Upper lobe of left lung (tissue), 6 donors: ENCODE data around the gene DSC2. TPM values are rescaled to one million over a fixed set of nuclear protein-coding genes. Genes with fewer than 3 reads are reported as not detected.

Source experiments
- ATAC-seq, 2 donors: fragments of 200-7000 bp; cut with Tn5 transposase; one replicate each; pipeline ENCODE4 v1.9.1; 2022; ENCODE audit warnings: mild to moderate bottlenecking in 2 of 2, moderate library complexity in 2 of 2; ENCODE audit not compliant: low FRiP score in 2 of 2
- DNase-seq, 2 donors: peaks; one replicate each; pipeline ENCODE4 v3.0.0-alpha.2; 2019 to 2020
- H3K27ac ChIP-seq, 4 donors: fragments of 200-600 bp; sonication (generic); one replicate each; pipeline ENCODE4 v1.5.1; 2016 to 2019
- H3K27me3 ChIP-seq, 4 donors: fragments of 200-600 bp; sonication (generic); one replicate each; pipeline ENCODE4 v1.5.1; 2017 to 2019
- H3K36me3 ChIP-seq, 4 donors: fragments of 200-600 bp; sonication (generic); one replicate each; pipeline ENCODE4 v1.5.1; 2016 to 2019
- H3K4me1 ChIP-seq, 4 donors: fragments of 200-600 bp; sonication (generic); one replicate each; pipeline ENCODE4 v1.5.1; 2018 to 2019
- H3K4me3 ChIP-seq, 4 donors: fragments of 200-600 bp; sonication (generic); one replicate each; pipeline ENCODE4 v1.5.1; 2017 to 2019; ENCODE audit warnings: mild to moderate bottlenecking in 2 of 4, moderate library complexity in 1 of 4
- H3K9me3 ChIP-seq, 4 donors: fragments of 200-600 bp; sonication (generic); one replicate each; pipeline ENCODE4 v1.5.1; 2018 to 2019
- CTCF ChIP-seq, 6 experiments: fragments of 450-650 bp in 4 of 6; fragments of 200-600 bp in 2 of 6; sonication (generic) in 2 of 6; IDR thresholded peaks; one replicate each; pipeline ENCODE4 v1.5.1; 2016 to 2019; ENCODE audit warnings: antibody characterized with exemption in 6 of 6
- EP300 ChIP-seq, 4 donors: sonication (generic); formaldehyde crosslinking; IDR thresholded peaks; one replicate each; pipeline ENCODE4 v1.5.1; 2017; ENCODE audit warnings: antibody characterized with exemption in 4 of 4, control low read depth in 2 of 4
- POLR2A ChIP-seq, 4 donors: fragments of 450-650 bp; IDR thresholded peaks; one replicate each; pipeline ENCODE4 v1.5.1; 2016 to 2017; ENCODE audit warnings: antibody characterized with exemption in 4 of 4, mild to moderate bottlenecking in 2 of 4
- POLR2AphosphoS5 ChIP-seq, 2 donors: sonication (generic); formaldehyde crosslinking; IDR thresholded peaks; one replicate each; pipeline ENCODE4 v1.5.1; 2017; ENCODE audit warnings: antibody characterized with exemption in 2 of 2
- WGBS, 2 donors: methylation state at CpG; one replicate each; pipeline ENCODE4 v1.1.5; 2017 to 2018; 5-methylcytosine and 5-hydroxymethylcytosine counted together
- total RNA-seq, 6 donors: library from RNA; depleted of rRNA in 4 of 6; stranded (reverse); fragments of >200 nt in 4 of 6; gene quantifications; one replicate each; pipeline versions ENCODE4 v1.1.0 to v1.2.1, GENCODE V29; 2016 to 2021
- donor health status: DM: no; HTN: no; CAD: no; lungs with moderate emphysema.
- donor health status: DM: no; HTN: yes; CAD: no; lungs with severe emphysema.

Gene DSC2
- total RNA-seq, 6 donors from 2014 or later: 2.1 to 19.5 (median 13.2) TPM

- H3K4me1 ChIP-seq: no peaks in the 10 kb centered on the region
- TF ChIP-seq CTCF (IDR thresholded peaks at IDR 0.05) (no peak), POLR2A (IDR thresholded peaks at IDR 0.05) (no peak), POLR2AphosphoS5 (IDR thresholded peaks at IDR 0.05) (no peak), EP300 (IDR thresholded peaks at IDR 0.05) (no peak)
- H3K27me3 ChIP-seq: no peaks in the 10 kb centered on the region
- no peak overlapping the region for H3K4me3 ChIP-seq
- no peak for DNase-seq
- 70 to 73% methylated on average over 2 of the region's 2 CpGs for WGBS, 2 donors
- ATAC-seq: no peak
- H3K36me3 ChIP-seq: no peaks in the 10 kb centered on the region
- no peaks in the 10 kb centered on the region for H3K9me3 ChIP-seq
- no peak overlapping the region for H3K27ac ChIP-seq
Measured at GRCh38 chr18:31093880-31094279, 8.3 kb downstream of the DSC2 start.

- Histone ChIP-seq H3K27me3 (no peaks in the 10 kb centered on the region), H3K27ac (no peak overlapping the region), H3K9me3 (no peaks in the 10 kb centered on the region), H3K4me3 (no peak overlapping the region), H3K36me3 (no peaks in the 10 kb centered on the region), H3K4me1 (no peaks in the 10 kb centered on the region)
- no peak for TF ChIP-seq POLR2A (IDR thresholded peaks at IDR 0.05)
- no peak for TF ChIP-seq EP300 (IDR thresholded peaks at IDR 0.05)
- TF ChIP-seq CTCF (IDR thresholded peaks at IDR 0.05): no peak
- no peak for TF ChIP-seq POLR2AphosphoS5 (IDR thresholded peaks at IDR 0.05)
- ATAC-seq (no peak), DNase-seq (no peak)
- WGBS, 2 donors: 89 to 96% methylated on average over 3 of the region's 3 CpGs
Measured at GRCh38 chr18:31093294-31093693, 8.9 kb downstream of the DSC2 start.

GRCh38 chr18:31091350-31091749, 10.9 kb downstream of the DSC2 start:
- Histone ChIP-seq H3K27ac (no peak overlapping the region), H3K36me3 (no peaks in the 10 kb centered on the region), H3K9me3 (no peaks in the 10 kb centered on the region), H3K27me3 (no peaks in the 10 kb centered on the region), H3K4me1 (no peaks in the 10 kb centered on the region), H3K4me3 (no peak overlapping the region)
- TF ChIP-seq POLR2A (IDR thresholded peaks at IDR 0.05) (no peak), POLR2AphosphoS5 (IDR thresholded peaks at IDR 0.05) (no peak), EP300 (IDR thresholded peaks at IDR 0.05) (no peak), CTCF (IDR thresholded peaks at IDR 0.05) (no peak)
- 75 to 78% methylated on average over 1 of the region's 1 CpG for WGBS, 2 donors
- no peak for DNase-seq
- ATAC-seq: no peak

- Histone ChIP-seq H3K27me3 (no peaks in the 10 kb centered on the region), H3K27ac (no peak overlapping the region), H3K9me3 (no peaks in the 10 kb centered on the region), H3K4me3 (no peak overlapping the region), H3K36me3 (no peaks in the 10 kb centered on the region), H3K4me1 (no peaks in the 10 kb centered on the region)
- TF ChIP-seq CTCF (IDR thresholded peaks at IDR 0.05) (no peak), EP300 (IDR thresholded peaks at IDR 0.05) (no peak), POLR2AphosphoS5 (IDR thresholded peaks at IDR 0.05) (no peak), POLR2A (IDR thresholded peaks at IDR 0.05) (no peak)
- 95 to 97% methylated on average over 3 of the region's 3 CpGs for WGBS, 2 donors
- DNase-seq (no peak), ATAC-seq (no peak)
Measured at GRCh38 chr18:31088532-31088931, 13.7 kb downstream of the DSC2 start.

DNA sequence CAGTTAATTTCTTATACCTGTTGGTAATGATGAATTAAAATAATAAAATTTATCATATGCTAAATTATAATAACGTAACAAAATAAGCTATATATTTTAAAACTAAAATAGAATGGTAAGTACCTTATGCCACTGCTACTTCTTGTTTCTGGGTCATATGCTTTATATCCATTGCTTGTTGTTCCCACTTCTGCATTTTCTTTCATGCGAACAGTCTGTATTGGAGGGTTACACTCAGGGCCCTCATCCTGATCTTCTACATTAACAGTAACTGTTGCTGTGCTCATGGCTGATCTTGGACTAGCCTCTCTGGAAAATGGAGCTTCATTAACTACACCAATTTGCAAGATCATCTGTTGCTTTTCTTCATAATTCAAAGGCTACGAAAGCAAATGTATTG, 22.2 kb downstream of the DSC2 start:
- H3K9me3 ChIP-seq: no peaks in the 10 kb centered on the region
- no peak overlapping the region for H3K27ac ChIP-seq
- TF ChIP-seq POLR2A (IDR thresholded peaks at IDR 0.05) (no peak), CTCF (IDR thresholded peaks at IDR 0.05) (no peak), EP300 (IDR thresholded peaks at IDR 0.05) (no peak), POLR2AphosphoS5 (IDR thresholded peaks at IDR 0.05) (no peak)
- ATAC-seq (no peak), DNase-seq (no peak)
- H3K27me3 ChIP-seq: no peaks in the 10 kb centered on the region
- no peak overlapping the region for H3K4me3 ChIP-seq
- H3K4me1 ChIP-seq: no peaks in the 10 kb centered on the region
- 84 to 90% methylated on average over 3 of the region's 3 CpGs for WGBS, 2 donors
- H3K36me3 ChIP-seq: no peaks in the 10 kb centered on the region
